GM12864 (cell line): ENCODE measurements around the gene AGRP.
"Not testable (repeated sequence)": the region's sequence is repeated elsewhere in the genome, so short reads cannot be mapped to it uniquely, and the experiment has no call there.

Experiments
- DNase-seq: peaks from one replicate; pipeline ENCODE4 v3.0.0-alpha.2; 2011; ENCODE audit warnings: low read depth
- H3K4me3 ChIP-seq: 2 replicates; pipeline ENCODE4 v1.5.1; 2011; ENCODE audit warnings: mild to moderate bottlenecking, low read depth, low read length, control low read depth
- TF ChIP-seq, protein P1 (sequence below): IDR thresholded peaks from 2 replicates; pipeline ENCODE4 v1.5.1; 2011; ENCODE audit warnings: low read depth, mild to moderate bottlenecking, moderate library complexity, low read length, control low read depth, inconsistent platforms; ENCODE audit errors: missing control alignments

AGRP gene

DNA sequence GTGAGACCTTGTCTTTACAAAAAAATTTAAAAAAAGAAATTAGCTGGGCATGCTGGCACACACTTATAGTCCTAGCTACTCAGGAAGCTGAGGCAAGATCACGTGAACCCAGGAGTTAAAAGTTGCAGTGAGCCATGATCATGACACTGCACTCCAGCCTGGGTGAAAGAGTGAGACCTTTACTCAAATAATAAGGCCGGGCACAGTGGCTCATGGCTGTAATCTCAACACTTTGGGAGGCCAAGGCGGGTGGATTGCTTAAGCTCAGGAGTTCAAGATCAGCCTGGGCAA, 33.8 kb upstream of the AGRP start:
- H3K4me3 ChIP-seq: no peak overlapping the region
- TF ChIP-seq, protein P1, sequence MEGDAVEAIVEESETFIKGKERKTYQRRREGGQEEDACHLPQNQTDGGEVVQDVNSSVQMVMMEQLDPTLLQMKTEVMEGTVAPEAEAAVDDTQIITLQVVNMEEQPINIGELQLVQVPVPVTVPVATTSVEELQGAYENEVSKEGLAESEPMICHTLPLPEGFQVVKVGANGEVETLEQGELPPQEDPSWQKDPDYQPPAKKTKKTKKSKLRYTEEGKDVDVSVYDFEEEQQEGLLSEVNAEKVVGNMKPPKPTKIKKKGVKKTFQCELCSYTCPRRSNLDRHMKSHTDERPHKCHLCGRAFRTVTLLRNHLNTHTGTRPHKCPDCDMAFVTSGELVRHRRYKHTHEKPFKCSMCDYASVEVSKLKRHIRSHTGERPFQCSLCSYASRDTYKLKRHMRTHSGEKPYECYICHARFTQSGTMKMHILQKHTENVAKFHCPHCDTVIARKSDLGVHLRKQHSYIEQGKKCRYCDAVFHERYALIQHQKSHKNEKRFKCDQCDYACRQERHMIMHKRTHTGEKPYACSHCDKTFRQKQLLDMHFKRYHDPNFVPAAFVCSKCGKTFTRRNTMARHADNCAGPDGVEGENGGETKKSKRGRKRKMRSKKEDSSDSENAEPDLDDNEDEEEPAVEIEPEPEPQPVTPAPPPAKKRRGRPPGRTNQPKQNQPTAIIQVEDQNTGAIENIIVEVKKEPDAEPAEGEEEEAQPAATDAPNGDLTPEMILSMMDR: no peak
- no peak for DNase-seq

DNA sequence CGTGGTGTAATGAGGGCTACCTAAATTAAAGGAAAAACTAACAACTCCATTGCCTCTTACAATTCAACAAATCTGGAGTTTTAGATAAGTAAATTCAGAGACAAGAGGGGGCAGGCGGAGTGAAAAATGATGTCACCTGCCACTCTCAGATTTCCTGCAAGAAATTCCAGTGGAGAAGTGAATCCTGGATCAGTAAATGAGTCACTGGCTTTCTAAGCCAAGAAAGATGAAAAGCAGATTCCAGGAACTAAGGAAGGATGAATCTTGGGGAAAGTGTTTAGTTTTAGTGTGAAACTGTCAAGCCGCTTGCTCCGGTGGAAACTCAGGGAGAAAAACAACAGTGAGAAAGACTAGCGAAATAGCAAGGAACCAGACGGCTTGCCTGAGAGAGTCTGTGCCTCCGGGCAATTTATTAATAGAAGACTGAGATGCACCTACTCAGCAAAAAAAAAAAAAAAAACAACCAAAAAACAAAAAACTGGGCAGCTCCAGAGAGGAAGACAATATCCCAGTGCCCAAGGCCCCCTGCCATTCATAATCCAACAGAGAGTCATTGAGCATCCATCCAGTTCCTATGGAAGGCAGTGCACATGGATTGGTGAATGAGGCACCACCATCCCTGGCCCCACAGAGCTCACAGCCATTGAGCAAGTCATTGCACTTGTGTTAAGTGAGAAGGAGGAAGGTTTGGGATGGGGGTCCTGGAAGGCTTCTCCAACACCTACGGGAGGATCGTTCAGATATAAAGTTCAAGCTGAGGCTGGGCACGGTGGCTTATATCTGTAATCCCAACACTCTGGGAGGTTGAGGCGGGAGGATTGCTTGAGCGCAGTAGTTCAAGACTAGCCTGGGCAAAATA, 33.2 kb upstream of the AGRP start:
- TF ChIP-seq, protein P1: no peak
- DNase-seq: no peak
- H3K4me3 ChIP-seq: no peak overlapping the region

DNA sequence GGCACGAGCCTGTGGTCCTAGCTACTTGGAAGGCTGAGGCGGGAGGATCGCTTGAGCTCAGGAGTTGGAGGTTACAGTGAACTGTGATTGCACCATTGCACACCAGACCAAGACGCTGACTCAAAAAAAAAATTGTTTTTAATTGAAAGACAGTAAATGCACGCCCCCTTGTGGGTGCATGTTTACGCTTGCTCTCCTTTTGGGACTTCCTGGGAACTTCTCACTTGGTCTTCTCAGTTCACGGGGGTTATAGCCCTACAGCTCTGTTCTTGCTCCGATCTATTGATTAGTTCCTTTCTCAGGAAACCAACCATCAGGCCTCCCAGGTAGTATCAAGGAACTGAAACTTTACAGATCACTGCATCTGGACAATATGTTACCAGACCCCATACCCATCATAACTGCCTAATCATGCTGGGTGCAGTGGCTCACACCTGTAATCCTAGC, 31.1 kb upstream of the AGRP start:
- H3K4me3 ChIP-seq: no peak overlapping the region
- TF ChIP-seq, protein P1: peak; percentile 63
- DNase-seq: peak; percentile 92

DNA sequence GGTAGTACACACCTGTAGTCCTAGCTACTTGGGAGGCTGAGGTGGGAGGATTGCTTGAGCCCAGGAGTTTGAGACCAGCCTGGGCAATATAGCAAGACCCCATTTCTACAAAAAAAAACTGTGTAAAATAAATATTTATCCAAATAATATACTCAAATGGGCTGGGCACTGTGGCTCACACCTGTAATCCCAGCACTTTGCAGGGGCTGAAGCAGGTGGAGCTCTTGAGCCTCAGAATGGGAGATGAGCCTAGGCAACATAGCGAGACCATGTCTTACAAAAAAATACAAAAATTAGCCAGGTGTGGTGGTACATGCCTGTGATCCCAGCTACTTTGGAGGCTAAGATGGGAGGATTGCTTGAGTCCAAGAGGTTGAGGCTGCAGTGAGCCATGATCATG, 30.5 kb upstream of the AGRP start:
- H3K4me3 ChIP-seq, DNase-seq: not testable (repeated sequence)

DNA sequence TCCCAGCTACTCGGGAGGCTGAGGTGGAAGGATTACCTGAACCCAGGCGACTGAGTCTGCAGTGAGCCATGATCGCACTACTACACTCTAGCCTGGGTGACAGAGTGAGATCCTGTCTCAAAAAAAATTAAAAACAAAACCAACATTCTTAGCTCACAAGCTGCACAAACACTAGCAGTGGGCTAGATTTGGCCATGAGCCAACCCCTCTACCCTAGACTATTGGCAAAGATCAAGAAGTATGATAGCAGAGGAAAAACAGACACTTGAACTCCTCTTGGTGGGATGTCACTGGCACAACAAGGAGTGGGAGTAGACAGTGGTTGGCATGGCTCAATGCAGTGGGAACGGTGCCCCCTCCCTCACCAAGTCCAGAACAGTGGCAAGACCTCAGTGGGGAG, 25.7 kb upstream of the AGRP start:
- no peak overlapping the region for H3K4me3 ChIP-seq
- TF ChIP-seq, protein P1: no peak
- no peak for DNase-seq

DNA sequence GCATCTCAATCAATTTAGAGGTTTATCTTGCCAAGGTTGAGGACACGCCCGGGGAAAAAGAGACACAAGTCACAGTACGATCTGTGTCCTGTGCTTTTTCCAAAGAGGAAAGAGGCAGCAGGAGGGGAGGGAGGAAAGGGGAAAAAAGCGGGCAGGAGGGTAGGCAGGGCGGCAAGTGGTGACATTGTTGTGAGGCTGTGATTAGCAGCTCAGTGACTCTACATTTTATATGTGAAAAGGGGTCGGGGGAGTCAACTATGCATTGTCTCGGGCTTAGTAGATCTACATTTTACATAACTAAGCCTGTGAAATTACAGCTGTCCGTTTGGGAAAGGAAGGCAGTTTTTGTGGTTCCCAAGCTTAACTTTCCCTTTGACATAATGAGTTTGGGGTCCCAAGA, 23.1 kb upstream of the AGRP start:
- TF ChIP-seq, protein P1: no peak
- DNase-seq: no peak
- H3K4me3 ChIP-seq: no peak overlapping the region

DNA sequence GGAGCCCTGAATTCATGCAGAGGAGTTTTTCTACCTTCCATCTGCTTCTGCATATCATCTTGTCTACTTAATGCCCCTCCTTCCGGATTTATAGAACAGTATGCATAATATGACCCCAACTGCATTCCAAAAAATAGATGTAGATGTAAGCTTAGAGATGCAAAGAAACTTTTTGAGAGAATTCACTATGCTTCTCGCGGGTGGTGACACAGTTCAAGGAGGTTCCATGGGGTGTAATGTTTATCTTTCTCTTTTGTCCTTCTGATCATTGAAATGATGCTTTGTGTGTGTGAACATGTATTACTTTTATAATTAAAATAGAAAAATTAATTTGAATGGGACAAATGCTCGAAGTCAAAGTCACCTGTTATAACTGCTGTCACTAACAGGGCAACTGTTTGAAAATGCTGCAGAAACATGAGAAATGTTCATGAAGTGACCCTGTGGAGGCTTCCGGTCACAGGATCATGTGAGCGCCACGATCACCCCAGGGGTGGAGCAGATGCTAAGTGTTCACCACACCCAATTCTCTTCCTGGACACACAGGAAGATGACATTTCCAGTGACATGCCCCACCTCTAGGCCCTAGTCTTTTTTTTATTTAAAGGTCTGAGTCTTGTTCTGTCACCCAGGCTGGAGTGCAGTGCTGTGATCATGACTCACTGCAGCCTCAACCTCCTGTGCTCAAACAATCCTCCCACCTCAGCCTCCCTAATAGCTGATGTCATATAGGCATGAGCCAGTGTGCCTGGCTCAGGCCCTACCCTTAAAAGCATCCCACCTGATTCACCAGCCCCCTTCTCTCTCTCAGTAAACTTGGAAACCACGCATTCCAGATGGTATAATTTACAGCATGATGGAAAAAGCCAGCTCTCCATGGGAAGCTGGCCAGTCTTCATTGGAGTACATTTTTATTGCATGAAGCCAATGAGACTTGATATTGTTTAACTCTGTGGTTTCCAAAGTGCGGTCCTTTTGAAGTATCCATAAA, 21.0 kb upstream of the AGRP start:
- TF ChIP-seq, protein P1: no peak
- DNase-seq: no peak
- H3K4me3 ChIP-seq: no peak overlapping the region
